RWPE1 (cell line): Measurements from ENCODE around the gene FAM81A.
"Not testable (repeated sequence)": the region's sequence is repeated elsewhere in the genome, so short reads cannot be mapped to it uniquely, and the experiment has no call there.

ENCODE experiments used
- CTCF ChIA-PET: fragments of 350-600 bp; sonication (Branson Sonifier 250); formaldehyde crosslinking; extraction: SDS; loops from one replicate; lab custom pipeline; 2021; lab: Yijun Ruan, JAX
- POLR2A ChIA-PET: fragments of 400-600 bp; formaldehyde crosslinking; extraction: SDS; loops from one replicate; lab custom pipeline; 2020; ENCODE audit warnings: antibody characterized with exemption; ENCODE audit not compliant: low non-redundant PET; lab: Yijun Ruan, JAX
- DNase-seq: peaks from one replicate; pipeline ENCODE4 v3.0.0; 2012; ENCODE audit warnings: low spot score
- H3K27ac ChIP-seq: fragments of 450-650 bp; 2 replicates; pipeline ENCODE4 v1.5.1; 2017
- TF ChIP-seq, protein P1 (sequence below): fragments of 450-650 bp; conservative IDR thresholded peaks from 2 replicates; pipeline ENCODE4 v1.5.1; 2017; ENCODE audit warnings: low read depth, mild to moderate bottlenecking

Gene FAM81A

DNA sequence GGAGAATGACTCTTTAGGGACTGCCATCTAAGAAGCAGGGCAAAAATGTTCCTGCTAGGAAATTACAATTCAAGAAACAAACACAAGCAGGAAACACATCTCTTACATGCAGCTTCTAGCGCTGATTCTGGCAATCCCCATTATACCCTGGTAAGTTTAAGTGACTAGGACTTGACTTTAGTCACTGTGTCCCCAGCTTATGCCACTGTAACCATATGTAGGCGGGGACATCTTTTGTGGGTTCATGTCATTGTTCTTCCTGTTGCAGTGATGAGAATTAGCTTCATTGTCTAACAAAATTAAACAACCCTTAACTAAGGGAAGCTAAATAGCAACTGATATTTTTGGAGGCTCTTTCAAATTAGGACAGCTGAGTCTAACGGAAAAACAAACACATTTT, 17.9 kb upstream of the FAM81A start:
- TF ChIP-seq, protein P1, sequence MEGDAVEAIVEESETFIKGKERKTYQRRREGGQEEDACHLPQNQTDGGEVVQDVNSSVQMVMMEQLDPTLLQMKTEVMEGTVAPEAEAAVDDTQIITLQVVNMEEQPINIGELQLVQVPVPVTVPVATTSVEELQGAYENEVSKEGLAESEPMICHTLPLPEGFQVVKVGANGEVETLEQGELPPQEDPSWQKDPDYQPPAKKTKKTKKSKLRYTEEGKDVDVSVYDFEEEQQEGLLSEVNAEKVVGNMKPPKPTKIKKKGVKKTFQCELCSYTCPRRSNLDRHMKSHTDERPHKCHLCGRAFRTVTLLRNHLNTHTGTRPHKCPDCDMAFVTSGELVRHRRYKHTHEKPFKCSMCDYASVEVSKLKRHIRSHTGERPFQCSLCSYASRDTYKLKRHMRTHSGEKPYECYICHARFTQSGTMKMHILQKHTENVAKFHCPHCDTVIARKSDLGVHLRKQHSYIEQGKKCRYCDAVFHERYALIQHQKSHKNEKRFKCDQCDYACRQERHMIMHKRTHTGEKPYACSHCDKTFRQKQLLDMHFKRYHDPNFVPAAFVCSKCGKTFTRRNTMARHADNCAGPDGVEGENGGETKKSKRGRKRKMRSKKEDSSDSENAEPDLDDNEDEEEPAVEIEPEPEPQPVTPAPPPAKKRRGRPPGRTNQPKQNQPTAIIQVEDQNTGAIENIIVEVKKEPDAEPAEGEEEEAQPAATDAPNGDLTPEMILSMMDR = no peak
- no peak overlapping the region for H3K27ac ChIP-seq
- no peak for DNase-seq
- ChIA-PET CTCF (interaction anchor here (1.2 kb wide), 1 partner anchor 18 kb away, joined by 3 read pairs; the partner anchor contains the start of gene FAM81A), POLR2A (no interaction called here)

GRCh38 chr15:59420986-59421618, 16.9 kb upstream of the FAM81A start:
- ChIA-PET CTCF (interaction anchor here (0.6 to 0.7 kb wide), 2 partner anchors 9 to 10 kb away, joined by 3 read pairs; no protein-coding TSS in a partner anchor), POLR2A (interaction anchor here (0.6 kb wide), 1 partner anchor 44 kb away, joined by 3 read pairs; no protein-coding TSS in a partner anchor)
- DNase-seq = no peak
- TF ChIP-seq, protein P1 = no peak
- no peak overlapping the region for H3K27ac ChIP-seq

DNA sequence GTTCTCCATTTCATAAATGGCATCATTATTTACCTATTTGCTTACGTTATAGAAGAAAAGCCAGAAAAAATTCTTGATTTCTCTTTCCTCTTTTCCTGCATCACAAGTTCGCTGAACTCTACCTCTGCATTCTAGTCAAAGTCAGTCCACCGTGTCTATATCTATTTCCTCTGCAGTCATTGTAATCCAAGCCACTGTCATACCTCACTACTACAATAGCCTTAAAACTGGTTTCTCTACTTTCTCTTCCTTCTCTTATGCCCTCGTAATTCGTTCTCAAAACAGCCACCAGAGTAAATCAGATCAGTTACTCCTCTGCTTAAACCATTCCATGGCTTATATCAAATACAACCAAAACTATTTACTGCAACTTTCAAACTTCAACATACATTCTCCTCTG, 13.4 kb upstream of the FAM81A start:
- POLR2A ChIA-PET = no interaction called here
- CTCF ChIA-PET = no interaction called here
- no peak for DNase-seq
- H3K27ac ChIP-seq = no peak overlapping the region
- TF ChIP-seq, protein P1 = no peak

DNA sequence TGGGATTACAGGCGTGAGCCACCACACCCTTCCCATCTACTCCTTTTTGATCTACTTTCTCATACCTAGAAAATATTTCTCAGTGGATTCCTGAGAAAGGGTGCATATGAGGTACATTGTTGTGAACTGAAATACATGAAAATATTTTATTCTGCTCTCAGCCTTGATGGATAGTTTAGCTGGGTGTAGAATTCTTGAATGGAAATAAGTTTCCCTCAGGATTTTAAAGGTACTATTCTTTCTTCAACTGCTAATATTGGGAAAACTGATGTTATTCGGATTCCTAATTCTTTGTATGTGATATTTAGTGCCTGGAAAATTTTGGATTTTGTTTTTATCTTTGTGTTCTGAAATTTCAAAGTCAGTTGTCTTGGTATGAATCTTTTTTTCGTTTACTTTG, 9.1 kb upstream of the FAM81A start:
- CTCF ChIA-PET = not testable (repeated sequence)

DNA sequence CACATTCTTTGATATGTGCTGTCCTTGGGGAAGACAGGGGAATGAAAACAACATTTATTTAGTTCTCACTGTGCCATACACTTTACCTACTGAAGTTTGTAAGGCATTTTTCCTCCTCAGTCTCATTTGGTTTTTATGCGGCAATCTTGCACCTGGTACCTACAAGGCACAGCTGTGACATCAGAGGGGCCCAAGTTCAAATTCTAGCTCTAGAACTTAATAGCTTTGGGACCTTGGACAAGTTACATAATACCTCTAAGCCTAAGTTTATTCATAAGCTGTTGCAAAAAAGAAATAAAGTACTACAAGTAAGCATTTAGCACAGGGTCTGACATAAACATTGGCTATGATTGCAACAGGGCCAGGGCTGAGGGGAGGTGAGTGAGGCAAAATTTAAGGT, 5.6 kb upstream of the FAM81A start:
- TF ChIP-seq, protein P1 = no peak
- POLR2A ChIA-PET = no interaction called here
- H3K27ac ChIP-seq = no peak overlapping the region
- CTCF ChIA-PET = no interaction called here
- DNase-seq = no peak

More for the DNA sequence above, 9.1 kb upstream of the FAM81A start:
- POLR2A ChIA-PET, H3K27ac ChIP-seq, DNase-seq: not testable (repeated sequence)

- ChIA-PET POLR2A (no interaction called here), CTCF (interaction anchor here (0.7 kb wide), 1 partner anchor 887 kb away, joined by 3 read pairs; no protein-coding TSS in a partner anchor)
- H3K27ac ChIP-seq = no peak overlapping the region
- no peak for DNase-seq
- TF ChIP-seq, protein P1 = no peak
Observed at GRCh38 chr15:59434481-59434880, 3.5 kb upstream of the FAM81A start.

DNA sequence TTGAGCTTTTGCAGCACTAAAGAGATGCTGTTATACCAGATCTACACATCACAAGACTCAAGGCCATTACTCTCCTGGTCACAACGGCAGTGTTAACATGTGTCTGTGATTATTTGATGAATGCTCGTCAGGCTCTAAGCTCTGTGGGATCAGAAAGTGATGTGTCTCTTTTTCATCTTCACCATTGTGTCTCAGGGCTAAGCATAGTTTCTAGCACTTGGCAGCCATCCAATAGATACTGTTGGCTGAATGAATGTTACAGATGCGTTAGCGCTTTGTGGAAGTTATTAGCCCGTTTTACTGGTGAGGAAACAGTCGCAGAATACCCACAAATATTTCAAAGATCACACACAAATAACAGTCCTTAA, 1.2 kb upstream of the FAM81A start:
- POLR2A ChIA-PET = no interaction called here
- no peak overlapping the region for H3K27ac ChIP-seq
- CTCF ChIA-PET = no interaction called here
- no peak for DNase-seq
- TF ChIP-seq, protein P1 = no peak
